ENCODE measurements around the gene TBC1D24. TPM values are rescaled to one million over a fixed set of nuclear protein-coding genes. Genes with fewer than 3 reads are reported as not detected.
A peak's percentile ranks its signal among the peaks of the same experiment; 100 is the strongest.

Gene TBC1D24
- total and polyA plus RNA-seq, 9 of the 15 experiments (the other 6 are each of a cell fraction or from before 2014, with no cell fraction given), result 1.7 to 22.6 (median 7.2) TPM

DNA sequence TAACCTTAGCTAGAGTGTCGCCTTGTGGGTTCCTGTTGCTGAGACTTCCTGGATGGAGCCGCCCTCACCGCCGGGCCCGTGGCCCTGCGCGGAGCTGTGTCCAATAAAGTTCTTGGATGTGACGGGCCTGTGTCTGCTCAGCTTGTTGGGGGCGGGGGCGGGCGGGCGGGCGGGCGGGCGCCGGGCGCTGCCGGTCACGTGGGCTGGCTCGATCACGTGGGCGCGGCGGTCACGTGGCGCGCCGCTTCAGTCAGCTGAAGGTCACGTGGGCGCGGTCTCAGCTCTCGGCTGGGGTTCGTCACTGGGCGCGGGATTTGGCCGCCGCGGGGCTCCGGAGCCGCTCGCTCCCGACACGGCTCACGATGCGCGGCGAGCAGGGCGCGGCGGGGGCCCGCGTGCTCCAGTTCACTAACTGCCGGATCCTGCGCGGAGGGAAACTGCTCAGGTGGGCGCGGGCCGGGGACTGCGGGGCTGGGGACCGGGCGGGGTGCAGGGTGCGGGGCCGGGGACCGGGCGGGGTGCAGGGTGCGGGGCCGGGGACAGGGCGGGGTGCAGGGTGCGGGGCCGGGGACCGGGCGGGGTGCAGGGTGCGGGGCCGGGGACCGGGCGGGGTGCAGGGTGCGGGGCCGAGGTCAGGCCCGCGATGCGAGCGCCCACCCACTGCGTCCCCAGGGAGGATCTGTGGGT, 45.3 kb downstream of the TBC1D24 start, which contains the start of gene AMDHD2:
AMDHD2 (plus strand) TSS at position 275 of the 687 bp plus-strand sequence; CDS start at position 363, 88 bp downstream.
- FAIRE-seq, result peak; percentile 78
- peak; percentile 81 to 95 (median 88) for DNase-seq (ENCODE audit: extremely low read depth in 1 of 4, low spot score in 3 of 4)
- POLR2A ChIA-PET, result interaction anchor here (0.6 to 3.2 kb wide), 13 partner anchors 8 to 238 kb away, joined by 3 to 45 read pairs (median 4); partner anchors contain the start of genes CEMP1 and TEDC2
- Histone ChIP-seq H3K36me3 (ENCODE audit: control insufficient read depth, insufficient read depth, low read length) (peaks cover 73% of the 10 kb centered on the region), H3K9ac (ENCODE audit: insufficient read depth in 1 of 2, low read depth in 2 of 2, low read length in 2 of 2) (peak within 1 kb of the TSS; percentile 73 to 99), H3K9me3 (replicated peaks; ENCODE audit: control insufficient read depth, insufficient read depth, low read depth, low read length) (no peaks in the 10 kb centered on the region), H3K4me1 (replicated peaks in 1 of 2; ENCODE audit: control insufficient read depth in 2 of 2, insufficient read depth in 2 of 2, low read length in 2 of 2) (peaks cover 32 to 61% of the 10 kb centered on the region in 2 experiments), H3K4me2 (ENCODE audit: insufficient read depth, low read length) (peak within 1 kb of the TSS; percentile 92), H3K79me2 (ENCODE audit: control insufficient read depth, insufficient read depth, low read length) (peaks cover 61% of the 10 kb centered on the region), H3K27ac (ENCODE audit: extremely low read depth, low read depth, low read length) (peak within 1 kb of the TSS; percentile 82), H3K4me3 (peak within 1 kb of the TSS; percentile 69), H4K20me1 (replicated peaks; ENCODE audit: control insufficient read depth, insufficient read depth, low read length) (peaks cover 40% of the 10 kb centered on the region), H2AFZ (ENCODE audit: low read depth, low read length) (peak within 1 kb of the TSS; percentile 74), H3K9me1 (ENCODE audit: control insufficient read depth, insufficient read depth, low read length) (peaks cover 8% of the 10 kb centered on the region), H3K27me3 (ENCODE audit: control insufficient read depth in 2 of 2, insufficient read depth in 2 of 2, low read length in 2 of 2) (no peaks in the 10 kb centered on the region)
- ATAC-seq, result peak; percentile 86
- no TSS peak for BruUV-seq (replicated peaks)
- intact Hi-C loops (cut with micrococcal nuclease) (no loop called here), in situ Hi-C loops (cut with MboI) (no loop called here)
- CTCF ChIA-PET (ENCODE audit: low intra/inter-chr PET ratio), result no interaction called here
- under 1% methylated on average over 37 of the region's 83 CpGs for WGBS (ENCODE audit: insufficient coverage, low coverage, missing lambda C conversion rate)
- TF ChIP-seq, protein P1, sequence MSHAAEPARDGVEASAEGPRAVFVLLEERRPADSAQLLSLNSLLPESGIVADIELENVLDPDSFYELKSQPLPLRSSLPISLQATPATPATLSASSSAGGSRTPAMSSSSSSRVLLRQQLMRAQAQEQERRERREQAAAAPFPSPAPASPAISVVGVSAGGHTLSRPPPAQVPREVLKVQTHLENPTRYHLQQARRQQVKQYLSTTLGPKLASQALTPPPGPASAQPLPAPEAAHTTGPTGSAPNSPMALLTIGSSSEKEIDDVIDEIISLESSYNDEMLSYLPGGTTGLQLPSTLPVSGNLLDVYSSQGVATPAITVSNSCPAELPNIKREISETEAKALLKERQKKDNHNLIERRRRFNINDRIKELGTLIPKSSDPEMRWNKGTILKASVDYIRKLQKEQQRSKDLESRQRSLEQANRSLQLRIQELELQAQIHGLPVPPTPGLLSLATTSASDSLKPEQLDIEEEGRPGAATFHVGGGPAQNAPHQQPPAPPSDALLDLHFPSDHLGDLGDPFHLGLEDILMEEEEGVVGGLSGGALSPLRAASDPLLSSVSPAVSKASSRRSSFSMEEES (CRISPR knock-in tag; IDR thresholded peaks at IDR 0.05), result peak; percentile 97
- TF ChIP-seq CREM (IDR thresholded peaks at IDR 0.05; ENCODE audit: low read depth) (peak; percentile 87), SMAD3 (CRISPR knock-in tag; conservative IDR thresholded peaks at IDR 0.05) (no peak), HCFC1 (IDR thresholded peaks at IDR 0.05; ENCODE audit: low read depth, low read length) (peak; percentile 71), ARID1B (IDR thresholded peaks at IDR 0.05) (no peak), TAF15 (IDR thresholded peaks at IDR 0.05; ENCODE audit: low read depth, low read length) (no peak), ZBTB1 (CRISPR knock-in tag; IDR thresholded peaks at IDR 0.05; ENCODE audit: borderline replicate concordance, low read depth) (no peak; the same call in 1 of the 2 replicates), STAT5A (IDR thresholded peaks at IDR 0.05; ENCODE audit: borderline replicate concordance, low read length) (peak; percentile 23; the same call in 1 of the 2 replicates), ELF1 (tag; IDR thresholded peaks at IDR 0.05) (peak; percentile 82), KDM2B (CRISPR knock-in tag; IDR thresholded peaks at IDR 0.05) (peak; percentile 20; the same call in 1 of the 2 replicates), KAT7 (CRISPR knock-in tag; IDR thresholded peaks at IDR 0.05; ENCODE audit: borderline replicate concordance) (peak; percentile 28; the same call in 1 of the 2 replicates), HDAC1 (IDR thresholded peaks at IDR 0.05) (peak in 1 of 2 experiments; percentile 85; a peak in 2 of 4 replicates), RBM22 (IDR thresholded peaks at IDR 0.05; ENCODE audit: low read depth, low read length, poor library complexity, severe bottlenecking) (peak; percentile 90), ZNF444 (CRISPR knock-in tag; IDR thresholded peaks at IDR 0.05) (no peak)
- TF ChIP-seq, protein P2, sequence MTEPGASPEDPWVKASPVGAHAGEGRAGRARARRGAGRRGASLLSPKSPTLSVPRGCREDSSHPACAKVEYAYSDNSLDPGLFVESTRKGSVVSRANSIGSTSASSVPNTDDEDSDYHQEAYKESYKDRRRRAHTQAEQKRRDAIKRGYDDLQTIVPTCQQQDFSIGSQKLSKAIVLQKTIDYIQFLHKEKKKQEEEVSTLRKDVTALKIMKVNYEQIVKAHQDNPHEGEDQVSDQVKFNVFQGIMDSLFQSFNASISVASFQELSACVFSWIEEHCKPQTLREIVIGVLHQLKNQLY (CRISPR knock-in tag; conservative IDR thresholded peaks at IDR 0.05), result peak in 1 of 2 experiments; percentile 78; a peak in 1 of 4 replicates
- TF ChIP-seq, protein P3, sequence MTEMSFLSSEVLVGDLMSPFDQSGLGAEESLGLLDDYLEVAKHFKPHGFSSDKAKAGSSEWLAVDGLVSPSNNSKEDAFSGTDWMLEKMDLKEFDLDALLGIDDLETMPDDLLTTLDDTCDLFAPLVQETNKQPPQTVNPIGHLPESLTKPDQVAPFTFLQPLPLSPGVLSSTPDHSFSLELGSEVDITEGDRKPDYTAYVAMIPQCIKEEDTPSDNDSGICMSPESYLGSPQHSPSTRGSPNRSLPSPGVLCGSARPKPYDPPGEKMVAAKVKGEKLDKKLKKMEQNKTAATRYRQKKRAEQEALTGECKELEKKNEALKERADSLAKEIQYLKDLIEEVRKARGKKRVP (CRISPR knock-in tag; IDR thresholded peaks at IDR 0.05), result no peak
- TF ChIP-seq, protein P4, sequence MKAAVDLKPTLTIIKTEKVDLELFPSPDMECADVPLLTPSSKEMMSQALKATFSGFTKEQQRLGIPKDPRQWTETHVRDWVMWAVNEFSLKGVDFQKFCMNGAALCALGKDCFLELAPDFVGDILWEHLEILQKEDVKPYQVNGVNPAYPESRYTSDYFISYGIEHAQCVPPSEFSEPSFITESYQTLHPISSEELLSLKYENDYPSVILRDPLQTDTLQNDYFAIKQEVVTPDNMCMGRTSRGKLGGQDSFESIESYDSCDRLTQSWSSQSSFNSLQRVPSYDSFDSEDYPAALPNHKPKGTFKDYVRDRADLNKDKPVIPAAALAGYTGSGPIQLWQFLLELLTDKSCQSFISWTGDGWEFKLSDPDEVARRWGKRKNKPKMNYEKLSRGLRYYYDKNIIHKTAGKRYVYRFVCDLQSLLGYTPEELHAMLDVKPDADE (conservative IDR thresholded peaks at IDR 0.05; ENCODE audit: control insufficient read depth, low read depth, low read length), result peak; percentile 86
